GM12878 (cell line): ENCODE results near the gene FAM234B.

Experiments
- BRCA1 ChIP-seq: IDR thresholded peaks from 2 replicates; pipeline ENCODE4 v1.6.1; 2011; ENCODE audit warnings: low read depth, low read length, improper control_type of control experiment
- CTCF ChIP-seq, 3 experiments: IDR thresholded peaks in 2 of 3; conservative IDR thresholded peaks in 1 of 3; 2 replicates each; pipeline ENCODE4 v1.5.1; 2011; ENCODE audit warnings: low read depth in 3 of 3, low read length in 3 of 3, mild to moderate bottlenecking in 3 of 3, control low read depth in 2 of 3, moderate library complexity in 2 of 3, inconsistent platforms in 1 of 3, mixed read lengths in 1 of 3; ENCODE audit not compliant: control insufficient read depth in 2 of 3, insufficient read depth in 1 of 3; ENCODE audit errors: extremely low read depth in 1 of 3
- DPF2 ChIP-seq: fragments of 450-650 bp; IDR thresholded peaks from 2 replicates; pipeline ENCODE4 v1.6.1; 2017; ENCODE audit warnings: mild to moderate bottlenecking
- GABPA ChIP-seq: IDR thresholded peaks from 2 replicates; pipeline ENCODE4 v1.6.1; 2014; ENCODE audit warnings: antibody characterized with exemption, low read depth, mild to moderate bottlenecking, inconsistent platforms
- NFXL1 ChIP-seq: fragments of 450-650 bp; IDR thresholded peaks from 2 replicates; pipeline ENCODE4 v1.6.1; 2017; ENCODE audit warnings: antibody characterized with exemption, mild to moderate bottlenecking, borderline replicate concordance
- POLR2A ChIP-seq: IDR thresholded peaks from 2 replicates; pipeline ENCODE4 v1.6.1; 2011; ENCODE audit warnings: low read depth, mild to moderate bottlenecking, low read length
- POLR2AphosphoS5 ChIP-seq: IDR thresholded peaks from 2 replicates; pipeline ENCODE4 v1.6.1; 2011; ENCODE audit warnings: mild to moderate bottlenecking, low read length, inconsistent platforms
- RFX5 ChIP-seq: IDR thresholded peaks from 2 replicates; pipeline ENCODE4 v1.6.1; 2011; ENCODE audit warnings: low read depth, low read length, improper control_type of control experiment
- SKIL ChIP-seq: fragments of 450-650 bp; IDR thresholded peaks from 2 replicates; pipeline ENCODE4 v1.6.1; 2017; ENCODE audit warnings: mild to moderate bottlenecking, low read depth, inconsistent platforms; ENCODE audit not compliant: poor library complexity, severe bottlenecking

- TF ChIP-seq CTCF (IDR thresholded peaks at IDR 0.05 in 2 of 3, conservative IDR thresholded peaks at IDR 0.05 in 1 of 3; ENCODE audit: control insufficient read depth in 2 of 3, extremely low read depth in 1 of 3, insufficient read depth in 1 of 3, low read depth in 3 of 3, low read length in 3 of 3) (no peak), SKIL (no peak), GABPA (no peak), BRCA1 (no peak), NFXL1 (no peak), RFX5 (no peak), DPF2 (no peak), POLR2A (no peak), POLR2AphosphoS5 (no peak)
Measured at GRCh38 chr12:12997156-12997555, 47.0 kb upstream of the FAM234B start.
